ENCODE measurements around the gene IFI6.

- TF ChIP-seq POLR2A (IDR thresholded peaks at IDR 0.05) (no peak), CTCF (IDR thresholded peaks at IDR 0.05) (no peak)
Measured at GRCh38 chr1:27689423-27690173, 17.6 kb upstream of the IFI6 start.
